NCI-H2196 (cell line): ENCODE results near the gene CDK6.

Experiments
- DNase-seq: peaks from one replicate; lab custom pipeline; 2025; ENCODE audit not compliant: unreplicated experiment; lab: John Stamatoyannopoulos, UW

CDK6 gene

GRCh38 chr7:92794831-92795230, 41.5 kb downstream of the CDK6 start:
- no peak for DNase-seq

GRCh38 chr7:92794391-92794790, 42.0 kb downstream of the CDK6 start:
- no peak for DNase-seq

DNA sequence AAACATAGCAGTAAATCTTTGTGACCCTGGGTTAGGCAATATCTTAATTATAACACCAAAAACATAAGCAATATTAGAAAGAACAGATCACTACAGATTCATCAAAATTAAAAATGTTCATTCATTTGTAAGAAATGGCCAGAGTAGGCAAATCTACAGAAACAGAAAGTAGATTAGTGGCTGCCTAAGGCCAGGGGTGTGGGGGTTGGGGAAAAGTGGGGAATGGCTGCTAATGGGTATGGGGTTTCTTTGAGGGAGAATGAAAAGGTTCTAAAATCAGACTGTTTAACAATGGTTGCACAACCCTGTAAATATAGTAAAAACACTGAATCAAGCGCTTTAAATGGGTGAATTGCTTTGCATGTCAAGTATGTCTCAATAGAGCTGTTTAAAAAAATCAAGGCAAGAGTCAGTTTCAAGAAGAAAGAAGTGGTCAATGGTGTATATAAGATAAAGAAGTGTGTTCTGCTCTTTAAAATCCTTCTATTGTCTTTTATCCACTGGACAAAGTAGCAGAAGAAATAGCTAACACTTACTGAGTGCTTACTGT, 42.6 kb downstream of the CDK6 start:
- DNase-seq, result no peak

- DNase-seq, result no peak
Observed at GRCh38 chr7:92790992-92791391, 45.4 kb downstream of the CDK6 start.

- DNase-seq, result no peak
Observed at GRCh38 chr7:92788559-92789183, 47.7 kb downstream of the CDK6 start.

- DNase-seq, result no peak
Observed at GRCh38 chr7:92785923-92786322, 50.5 kb downstream of the CDK6 start.

DNA sequence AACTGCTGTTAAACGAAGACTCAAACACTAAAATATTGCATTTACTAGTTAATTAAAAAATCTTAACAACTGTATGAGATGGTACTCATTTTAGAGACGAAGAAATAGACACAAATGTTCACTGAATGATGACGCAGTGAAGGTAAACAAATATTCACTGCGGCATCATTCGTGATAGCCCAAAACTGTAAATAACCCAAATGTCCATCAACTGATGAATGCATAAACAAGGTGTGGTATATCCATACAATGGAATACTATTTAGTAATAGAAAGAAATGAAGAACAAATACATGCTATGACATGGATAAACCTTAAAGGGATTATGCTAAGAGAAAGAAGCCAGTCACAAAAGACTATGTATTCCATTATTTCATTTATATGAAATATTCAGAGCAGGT, 51.4 kb downstream of the CDK6 start:
- no peak for DNase-seq

- no peak for DNase-seq
Observed at GRCh38 chr7:92783260-92784201, 52.8 kb downstream of the CDK6 start.

DNA sequence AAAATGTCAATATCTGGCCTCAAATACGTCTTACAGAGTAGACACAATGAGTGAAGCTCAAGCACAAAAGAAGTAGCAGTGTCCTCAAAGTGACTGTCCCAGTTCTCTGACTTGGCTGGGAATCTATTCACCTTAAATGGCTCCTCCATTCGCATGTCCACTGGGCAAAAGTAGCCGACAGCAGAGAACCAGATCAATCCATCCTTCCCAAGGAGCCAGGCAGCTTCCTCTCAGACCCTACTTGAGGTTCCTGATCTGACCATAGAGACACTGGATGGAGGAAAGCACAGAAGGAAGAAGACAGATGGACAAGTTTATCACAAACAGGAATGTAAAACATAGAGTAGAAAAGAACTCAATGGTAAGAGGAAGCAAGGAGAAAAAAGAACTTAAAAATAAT, 53.5 kb downstream of the CDK6 start:
- DNase-seq, result no peak

DNA sequence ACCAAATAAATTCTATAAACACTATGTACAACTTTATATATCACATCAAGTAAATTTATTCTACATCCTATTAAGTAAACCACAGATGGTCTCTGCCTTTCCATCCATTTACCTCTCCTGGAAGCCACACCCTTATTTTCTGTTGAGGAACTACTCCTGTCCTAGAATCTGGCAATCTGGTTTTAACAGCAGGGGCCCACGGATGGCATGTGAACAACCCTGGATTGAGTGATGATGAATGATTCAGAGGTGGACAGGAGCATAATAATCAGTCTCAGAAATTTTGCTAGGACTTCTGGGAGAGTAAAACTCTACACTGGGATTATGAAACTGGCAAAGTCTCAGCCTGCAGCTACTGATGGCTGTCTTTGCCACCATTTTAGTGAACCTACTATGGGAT, 54.1 kb downstream of the CDK6 start:
- no peak for DNase-seq

DNA sequence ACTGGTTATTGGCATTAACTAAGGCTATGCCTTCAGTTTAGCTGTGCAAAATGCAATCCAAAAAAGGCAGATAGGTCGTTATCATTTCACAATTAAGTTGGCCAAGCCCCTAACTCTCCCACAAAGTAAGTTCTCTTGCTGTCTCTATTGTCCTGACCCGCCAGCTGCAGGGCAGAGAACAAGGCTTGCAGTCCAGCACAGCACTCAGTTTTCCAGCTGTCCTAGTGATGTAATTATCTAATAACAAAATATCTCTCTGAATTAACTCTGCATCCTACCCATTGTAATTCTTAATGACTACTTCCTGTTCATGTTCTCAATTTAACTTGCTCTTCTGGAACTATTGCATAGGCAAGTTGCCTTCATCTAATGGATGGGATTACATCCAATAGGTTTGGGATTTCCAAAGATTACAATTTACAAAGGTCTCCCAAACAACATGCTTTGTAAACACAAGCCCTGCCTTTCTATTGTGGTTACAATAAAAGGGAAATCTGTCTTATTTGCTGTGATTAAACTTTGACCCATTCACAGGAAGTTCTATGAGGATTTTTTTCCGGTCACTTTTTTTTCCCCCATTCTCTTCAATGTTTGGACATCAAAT, 55.2 kb downstream of the CDK6 start:
- DNase-seq, result no peak

- DNase-seq, result no peak
Observed at GRCh38 chr7:92778972-92779371, 57.4 kb downstream of the CDK6 start.

DNA sequence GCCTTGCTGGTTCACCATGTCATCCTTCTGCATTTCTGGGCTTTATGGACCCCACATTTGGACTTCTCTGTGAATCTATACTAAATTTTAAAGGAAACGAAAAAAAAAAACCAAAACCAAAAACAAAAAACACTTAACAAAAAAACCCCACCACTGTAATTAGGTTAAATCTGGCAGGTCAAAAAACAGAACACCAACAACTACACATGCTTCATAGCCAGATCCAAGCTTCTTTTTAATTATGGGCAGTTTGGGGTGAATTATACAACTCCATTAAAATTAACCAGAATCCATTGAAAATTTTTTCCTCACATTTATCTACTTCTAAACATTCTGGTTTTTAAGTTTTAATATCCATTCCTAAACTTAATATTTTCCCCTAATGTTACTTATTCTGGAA, 58.4 kb downstream of the CDK6 start:
- DNase-seq, result no peak

- no peak for DNase-seq
Observed at GRCh38 chr7:92773808-92774207, 62.6 kb downstream of the CDK6 start.

- DNase-seq, result no peak
Observed at GRCh38 chr7:92769844-92770243, 66.5 kb downstream of the CDK6 start.

DNA sequence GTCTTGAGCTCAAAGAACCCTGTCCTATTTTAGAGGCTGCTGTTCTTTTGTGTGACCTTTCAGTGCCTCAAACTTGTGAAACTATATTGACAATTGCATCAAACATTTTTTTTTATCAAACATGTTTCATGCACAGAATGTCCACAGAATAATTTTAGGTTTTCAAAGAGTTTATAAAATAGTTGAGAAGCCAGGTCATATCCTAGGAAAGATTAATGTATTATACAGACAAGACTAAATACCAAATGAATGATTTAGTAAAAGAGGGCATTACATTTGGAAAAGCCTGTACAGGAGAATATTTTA, 67.0 kb downstream of the CDK6 start:
- no peak for DNase-seq

DNA sequence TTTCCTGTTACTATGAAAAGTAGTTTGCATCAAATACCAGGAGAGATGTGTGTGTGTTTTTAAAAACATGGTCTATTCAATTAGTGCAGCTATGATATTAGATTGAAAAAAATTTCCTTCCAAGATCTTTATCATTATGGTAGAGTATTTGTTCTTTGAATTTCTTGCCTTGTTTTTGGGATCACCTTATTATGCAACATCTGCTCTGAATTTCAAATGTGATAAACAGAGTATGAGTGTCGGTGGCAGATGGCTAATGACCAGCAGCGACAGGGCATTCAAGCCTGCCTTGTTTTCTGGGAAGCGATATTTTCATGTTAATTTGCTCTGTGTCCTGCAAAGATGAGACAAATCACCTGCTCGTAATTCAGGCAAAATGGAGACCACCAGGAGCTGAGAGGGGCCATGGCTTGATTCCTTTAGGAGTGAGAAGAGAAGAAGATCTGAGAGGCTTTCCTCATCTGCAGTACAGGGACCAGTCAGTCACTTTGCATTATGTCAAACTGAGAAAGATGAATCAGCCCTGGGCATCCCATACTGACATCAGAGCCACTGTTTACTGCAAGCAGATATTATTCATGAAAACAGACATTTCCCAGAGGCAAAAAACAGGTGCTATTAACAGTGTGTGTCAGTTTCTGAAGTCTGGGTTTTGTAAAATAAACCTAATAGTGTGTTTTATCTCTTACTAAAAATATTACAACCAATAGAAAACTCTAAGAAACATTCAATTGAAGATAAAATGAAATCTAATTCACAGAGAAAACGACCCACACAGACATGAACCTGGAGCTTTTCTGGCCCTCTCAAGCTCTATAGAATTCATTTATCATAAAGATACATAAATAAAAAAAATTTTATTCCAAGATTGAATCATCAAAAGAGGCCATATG, 67.6 kb downstream of the CDK6 start:
- no peak for DNase-seq

- no peak for DNase-seq
Observed at GRCh38 chr7:92767437-92767836, 68.9 kb downstream of the CDK6 start.

DNA sequence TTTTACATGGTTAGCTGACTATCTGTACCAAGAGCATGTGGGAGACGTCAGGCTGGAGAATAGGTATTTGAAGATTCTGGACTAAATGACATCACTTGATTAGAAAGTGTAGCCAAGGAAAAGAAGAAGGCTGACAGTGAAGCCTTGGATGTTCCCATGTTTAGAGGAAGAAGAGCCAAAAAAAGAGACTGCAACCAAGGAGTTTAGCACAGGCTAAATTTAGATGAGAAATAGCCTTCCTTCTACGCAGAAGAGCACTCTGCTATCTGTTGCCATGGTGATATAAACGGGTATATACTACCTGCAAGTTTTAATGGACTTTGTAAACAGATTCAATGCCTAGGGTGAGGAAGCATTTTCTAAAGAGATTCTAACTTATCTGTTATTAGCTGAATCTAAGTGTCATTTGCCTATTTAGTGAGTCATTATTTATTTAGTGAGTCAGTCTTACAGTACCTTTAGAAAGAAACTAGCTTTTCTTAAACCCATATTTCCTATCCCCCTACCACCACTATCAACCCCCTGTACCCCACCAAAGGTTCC, 69.8 kb downstream of the CDK6 start:
- peak; percentile 30 for DNase-seq

- DNase-seq, result no peak
Observed at GRCh38 chr7:92765725-92766124, 70.6 kb downstream of the CDK6 start.
